Measurements from ENCODE around the gene GAB2. TPM values are rescaled to one million over a fixed set of nuclear protein-coding genes. Genes with fewer than 3 reads are reported as not detected.

Gene GAB2
- total and polyA plus RNA-seq, 2 of the 13 experiments (the other 11 are each of a cell fraction or from before 2014, with no cell fraction given): 4.1 to 8.6 TPM

- CTCF ChIA-PET (ENCODE audit: low intra/inter-chr PET ratio, low total read pairs): no interaction called here
- 79% methylated on average over 3 of the region's 3 CpGs for WGBS (ENCODE audit: low lambda C conversion rate)
- no peak for FAIRE-seq
Observed at GRCh38 chr11:78339945-78340344, 77.7 kb downstream of the GAB2 start.

More at GRCh38 chr11:78339945-78340344, 77.7 kb downstream of the GAB2 start:
- ATAC-seq: no peak
- Histone ChIP-seq H3K27ac (ENCODE audit: extremely low read length, insufficient read depth, low read length) (no peak overlapping the region), H4K20me1 (ENCODE audit: insufficient read depth, low read length) (no peaks in the 10 kb centered on the region), H3K4me2 (ENCODE audit: low read depth, low read length) (no peak overlapping the region), H3K9me3 (ENCODE audit: low read length) (no peaks in the 10 kb centered on the region), H3K4me1 (ENCODE audit: insufficient read depth, low read length) (peaks cover 16% of the 10 kb centered on the region), H3K36me3 (replicated peaks in 1 of 2; ENCODE audit: control insufficient read depth in 1 of 2, insufficient read depth in 2 of 2, low read length in 2 of 2) (no peaks in the 10 kb centered on the region), H3K27me3 (ENCODE audit: control insufficient read depth in 1 of 2, insufficient read depth in 2 of 2, low read length in 2 of 2) (no peaks in the 10 kb centered on the region), H3K4me3 (replicated peaks in 1 of 3; ENCODE audit: insufficient read depth in 1 of 3, low read depth in 2 of 3, low read length in 3 of 3) (no peak overlapping the region), H3K79me2 (ENCODE audit: insufficient read depth, low read length) (no peaks in the 10 kb centered on the region), H2AFZ (ENCODE audit: low read length) (no peak overlapping the region), H3K9ac (ENCODE audit: insufficient read depth, low read depth, low read length) (no peak overlapping the region)
- DNase-seq (ENCODE audit: low spot score): no peak
- intact Hi-C loops (cut with micrococcal nuclease; ENCODE audit: unreplicated experiment) (no loop called here), in situ Hi-C loops (cut with HindIII; ENCODE audit: extremely low pct_ligation_motif_present, low pct_unique_long_range_greater_than_20kb) (no loop called here)
- POLR2A ChIA-PET: interaction anchor here (1.6 kb wide), 1 partner anchor 77 kb away, joined by 4 read pairs; no protein-coding TSS in a partner anchor
- no TSS peak for BruUV-seq (replicated peaks)
- TF ChIP-seq, protein P1, sequence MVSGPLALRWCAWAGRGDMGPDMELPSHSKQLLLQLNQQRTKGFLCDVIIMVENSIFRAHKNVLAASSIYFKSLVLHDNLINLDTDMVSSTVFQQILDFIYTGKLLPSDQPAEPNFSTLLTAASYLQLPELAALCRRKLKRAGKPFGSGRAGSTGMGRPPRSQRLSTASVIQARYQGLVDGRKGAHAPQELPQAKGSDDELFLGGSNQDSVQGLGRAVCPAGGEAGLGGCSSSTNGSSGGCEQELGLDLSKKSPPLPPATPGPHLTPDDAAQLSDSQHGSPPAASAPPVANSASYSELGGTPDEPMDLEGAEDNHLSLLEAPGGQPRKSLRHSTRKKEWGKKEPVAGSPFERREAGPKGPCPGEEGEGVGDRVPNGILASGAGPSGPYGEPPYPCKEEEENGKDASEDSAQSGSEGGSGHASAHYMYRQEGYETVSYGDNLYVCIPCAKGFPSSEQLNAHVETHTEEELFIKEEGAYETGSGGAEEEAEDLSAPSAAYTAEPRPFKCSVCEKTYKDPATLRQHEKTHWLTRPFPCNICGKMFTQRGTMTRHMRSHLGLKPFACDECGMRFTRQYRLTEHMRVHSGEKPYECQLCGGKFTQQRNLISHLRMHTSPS (CRISPR knock-in tag; IDR thresholded peaks at IDR 0.05; ENCODE audit: low read depth): no peak
- TF ChIP-seq ZNF605 (CRISPR knock-in tag; IDR thresholded peaks at IDR 0.05) (no peak), ZNF317 (CRISPR knock-in tag; IDR thresholded peaks at IDR 0.05) (no peak), ZMYM2 (CRISPR knock-in tag; IDR thresholded peaks at IDR 0.05) (no peak)
- TF ChIP-seq, protein P2, sequence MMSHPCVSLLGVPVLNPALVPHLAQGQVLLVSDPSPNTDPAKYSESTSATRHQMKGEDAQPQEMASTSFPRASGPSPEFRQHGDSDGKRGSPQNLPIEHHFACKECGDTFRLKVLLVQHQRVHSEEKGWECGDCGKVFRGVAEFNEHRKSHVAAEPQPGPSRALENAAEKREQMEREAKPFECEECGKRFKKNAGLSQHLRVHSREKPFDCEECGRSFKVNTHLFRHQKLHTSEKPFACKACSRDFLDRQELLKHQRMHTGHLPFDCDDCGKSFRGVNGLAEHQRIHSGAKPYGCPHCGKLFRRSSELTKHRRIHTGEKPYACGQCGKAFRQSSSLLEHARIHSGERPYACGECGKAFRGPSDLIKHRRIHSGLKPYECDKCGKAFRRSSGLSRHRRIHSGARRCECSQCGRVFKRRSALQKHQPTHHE (CRISPR knock-in tag; IDR thresholded peaks at IDR 0.05; ENCODE audit: borderline replicate concordance): no peak
- TF ChIP-seq, protein P3, sequence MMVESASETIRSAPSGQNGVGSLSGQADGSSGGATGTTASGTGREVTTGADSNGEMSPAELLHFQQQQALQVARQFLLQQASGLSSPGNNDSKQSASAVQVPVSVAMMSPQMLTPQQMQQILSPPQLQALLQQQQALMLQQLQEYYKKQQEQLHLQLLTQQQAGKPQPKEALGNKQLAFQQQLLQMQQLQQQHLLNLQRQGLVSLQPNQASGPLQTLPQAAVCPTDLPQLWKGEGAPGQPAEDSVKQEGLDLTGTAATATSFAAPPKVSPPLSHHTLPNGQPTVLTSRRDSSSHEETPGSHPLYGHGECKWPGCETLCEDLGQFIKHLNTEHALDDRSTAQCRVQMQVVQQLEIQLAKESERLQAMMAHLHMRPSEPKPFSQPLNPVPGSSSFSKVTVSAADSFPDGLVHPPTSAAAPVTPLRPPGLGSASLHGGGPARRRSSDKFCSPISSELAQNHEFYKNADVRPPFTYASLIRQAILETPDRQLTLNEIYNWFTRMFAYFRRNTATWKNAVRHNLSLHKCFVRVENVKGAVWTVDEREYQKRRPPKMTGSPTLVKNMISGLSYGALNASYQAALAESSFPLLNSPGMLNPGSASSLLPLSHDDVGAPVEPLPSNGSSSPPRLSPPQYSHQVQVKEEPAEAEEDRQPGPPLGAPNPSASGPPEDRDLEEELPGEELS (CRISPR knock-in tag; IDR thresholded peaks at IDR 0.05): no peak
